ENCODE results near the gene CD68.

The CD68 gene

GRCh38 chr17:7559320-7560171 lies 19.9 kb upstream of the CD68 start:
- FAIRE-seq = no peak

- no peak for FAIRE-seq
Measured at GRCh38 chr17:7560172-7561027, 19.0 kb upstream of the CD68 start.

- no peak for FAIRE-seq
Measured at GRCh38 chr17:7561028-7561575, 18.3 kb upstream of the CD68 start.

DNA sequence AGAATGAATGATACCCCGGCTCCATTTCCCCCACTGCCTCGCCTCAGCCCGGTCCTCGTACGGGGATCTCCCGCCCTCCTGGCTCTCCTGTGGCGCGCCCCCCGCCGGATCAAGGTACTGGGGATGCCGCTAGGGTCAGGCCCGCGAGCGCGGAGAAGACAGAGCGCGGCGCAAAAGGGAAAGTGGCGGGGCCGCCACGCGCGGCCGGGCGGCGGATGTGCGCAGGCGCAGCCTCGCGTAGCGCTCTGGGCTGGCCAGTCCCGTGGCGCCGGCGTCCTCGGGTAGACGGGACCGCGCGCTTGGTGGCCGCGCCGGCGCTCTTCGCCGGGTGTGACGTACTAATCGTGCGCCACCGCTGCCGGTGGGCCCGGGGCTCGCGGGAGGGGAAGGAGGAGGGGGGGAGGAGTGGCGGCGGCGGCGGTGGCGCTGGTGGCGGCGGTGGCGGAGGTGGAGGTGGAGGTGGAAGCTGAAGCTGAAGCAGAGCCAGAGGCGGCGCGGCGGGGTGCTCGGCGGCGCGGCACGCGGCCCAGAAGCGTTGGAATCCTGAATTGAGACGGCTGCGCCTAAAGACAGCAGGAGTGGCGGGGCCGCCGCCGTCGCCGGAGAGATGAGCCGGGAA lies 17.7 kb upstream of the CD68 start, which contains the start of gene SENP3:
Gene SENP3, plus strand, starts transcription at position 331 of the 619 bp plus-strand sequence. CDS start 1,158 bp downstream, outside the sequence.
- FAIRE-seq = no peak

- no peak for FAIRE-seq
Measured at GRCh38 chr17:7562208-7562605, 17.2 kb upstream of the CD68 start.

- FAIRE-seq = no peak
Measured at GRCh38 chr17:7563115-7563869, 16.1 kb upstream of the CD68 start.

DNA sequence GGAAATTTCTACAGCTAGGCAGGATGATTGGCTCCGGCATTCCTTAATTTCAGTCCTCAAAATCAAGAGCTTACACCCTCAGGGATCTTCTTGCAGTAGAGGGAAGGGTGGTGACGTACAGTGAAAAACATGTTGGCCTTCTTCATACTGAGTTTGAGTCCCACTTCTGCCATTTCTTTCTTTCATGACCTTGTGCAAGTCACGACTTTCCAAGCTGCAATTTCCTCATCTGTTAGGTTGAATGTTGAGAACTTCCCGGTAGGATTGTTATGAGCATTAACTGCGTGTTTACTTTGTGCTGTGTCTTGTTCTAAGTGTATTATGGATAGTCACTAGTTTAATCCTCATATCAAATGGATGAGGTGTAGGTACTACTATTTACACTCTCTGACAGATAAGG lies 9.9 kb upstream of the CD68 start:
- no peak for FAIRE-seq

DNA sequence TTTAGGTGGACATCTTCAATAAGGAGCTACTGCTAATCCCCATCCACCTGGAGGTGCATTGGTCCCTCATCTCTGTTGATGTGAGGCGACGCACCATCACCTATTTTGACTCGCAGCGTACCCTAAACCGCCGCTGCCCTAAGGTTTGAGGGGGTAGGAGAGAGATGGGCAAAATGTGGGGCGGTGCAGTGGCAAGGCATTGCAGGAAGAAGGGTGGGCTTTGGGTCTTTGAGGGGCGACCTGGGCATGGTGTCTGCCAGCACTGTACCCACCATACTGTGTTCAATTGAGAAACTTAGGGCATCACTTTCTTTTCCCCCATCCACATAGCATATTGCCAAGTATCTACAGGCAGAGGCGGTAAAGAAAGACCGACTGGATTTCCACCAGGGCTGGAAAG lies 9.1 kb upstream of the CD68 start:
- FAIRE-seq = no peak

- peak; percentile 86 for FAIRE-seq
Measured at GRCh38 chr17:7572338-7572587, 7.2 kb upstream of the CD68 start.

- FAIRE-seq = no peak
Measured at GRCh38 chr17:7572588-7573323, 6.7 kb upstream of the CD68 start.

- no peak for FAIRE-seq
Measured at GRCh38 chr17:7573324-7574080, 5.9 kb upstream of the CD68 start.

GRCh38 chr17:7574176-7574953 lies 5.1 kb upstream of the CD68 start:
- no peak for FAIRE-seq

DNA sequence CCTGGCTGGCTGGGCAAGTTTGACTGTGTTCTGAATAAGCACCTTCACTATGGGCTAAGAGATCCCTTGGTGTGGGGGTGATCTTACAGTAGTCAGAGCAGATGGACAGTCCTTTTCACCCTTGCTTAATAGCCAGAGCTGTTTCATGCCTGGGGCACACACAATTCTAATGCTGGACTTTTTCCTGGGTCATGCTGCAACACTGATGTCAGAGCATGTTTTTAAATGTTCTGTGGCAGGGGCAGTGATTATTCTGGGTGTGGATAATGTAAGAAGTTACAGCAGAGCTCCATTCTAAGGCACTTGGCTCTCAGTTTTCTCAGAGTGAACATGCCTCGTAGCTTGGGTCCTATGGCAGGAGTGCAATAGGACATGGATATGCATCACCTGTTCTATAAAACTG lies 4.0 kb upstream of the CD68 start:
- no peak for FAIRE-seq

- no peak for FAIRE-seq
Measured at GRCh38 chr17:7575959-7576358, 3.5 kb upstream of the CD68 start.

GRCh38 chr17:7576432-7576937 lies 3.0 kb upstream of the CD68 start:
- FAIRE-seq = no peak

- FAIRE-seq = no peak
Measured at GRCh38 chr17:7577327-7578199, 1.9 kb upstream of the CD68 start.

GRCh38 chr17:7579834-7580603 lies 581 bp downstream of the CD68 start:
- FAIRE-seq = no peak

Data from islet of Langerhans (tissue), 1 donor.